Activated CD4-positive, alpha-beta T cell treated with anti-CD3 and anti-CD28 coated beads, Interleukin-2, amount 50 U/mL, for 24 hours (primary cell): Measurements from ENCODE around the gene SKP1.

Source experiments
- DNase-seq, 2 donors: peaks; one replicate each; pipeline ENCODE4 v3.0.0-alpha.2; 2020; ENCODE audit warnings: low read depth in 1 of 2, low spot score in 1 of 2

SKP1 gene

GRCh38 chr5:134130239-134130945, 46.4 kb downstream of the SKP1 start:
- DNase-seq, result no peak

DNA sequence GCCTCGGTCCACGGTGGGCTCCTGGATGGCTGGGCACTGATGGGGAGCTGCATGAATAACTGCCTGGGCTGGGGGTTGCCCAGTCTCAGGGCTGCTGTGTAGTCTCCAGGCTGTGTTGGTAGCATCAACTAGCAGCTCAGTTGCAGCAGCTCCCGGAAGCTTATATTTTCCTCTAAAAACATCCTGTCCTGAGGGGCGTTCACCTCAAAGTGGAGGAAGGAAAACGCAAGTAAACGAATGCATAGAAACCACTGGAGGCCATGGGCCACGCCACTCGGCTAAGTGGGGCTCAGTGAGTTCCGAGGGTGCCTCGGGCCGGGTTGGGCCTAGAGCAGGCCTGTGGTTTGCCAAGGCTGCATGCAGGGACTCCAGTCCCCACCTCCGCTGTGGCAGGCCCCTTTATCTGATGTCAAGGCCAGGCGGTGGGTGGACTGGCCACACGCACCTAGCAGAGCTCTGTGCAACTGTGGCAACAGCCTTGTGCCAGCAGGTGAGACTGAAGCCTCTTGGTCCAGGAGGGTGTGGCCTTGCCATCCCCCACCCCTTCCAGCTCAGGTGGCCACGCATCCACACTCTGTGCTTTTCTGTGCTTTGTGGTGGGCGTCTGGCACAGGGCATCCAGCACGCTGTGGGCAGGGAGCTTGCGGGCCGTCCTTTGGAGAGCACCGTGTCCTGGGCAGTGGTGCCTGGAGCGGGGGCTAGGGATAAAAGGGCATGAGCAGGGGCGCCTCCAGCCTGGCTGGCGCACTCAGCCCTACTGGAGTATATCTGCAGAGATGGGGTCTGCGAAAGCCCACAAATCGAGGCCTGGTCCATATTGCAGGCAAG, 47.1 kb downstream of the SKP1 start:
- DNase-seq, result no peak

GRCh38 chr5:134128648-134128995, 48.1 kb downstream of the SKP1 start:
- DNase-seq, result no peak

GRCh38 chr5:134127988-134128647, 48.6 kb downstream of the SKP1 start:
- no peak for DNase-seq

GRCh38 chr5:134127376-134127861, 49.3 kb downstream of the SKP1 start:
- no peak for DNase-seq

DNA sequence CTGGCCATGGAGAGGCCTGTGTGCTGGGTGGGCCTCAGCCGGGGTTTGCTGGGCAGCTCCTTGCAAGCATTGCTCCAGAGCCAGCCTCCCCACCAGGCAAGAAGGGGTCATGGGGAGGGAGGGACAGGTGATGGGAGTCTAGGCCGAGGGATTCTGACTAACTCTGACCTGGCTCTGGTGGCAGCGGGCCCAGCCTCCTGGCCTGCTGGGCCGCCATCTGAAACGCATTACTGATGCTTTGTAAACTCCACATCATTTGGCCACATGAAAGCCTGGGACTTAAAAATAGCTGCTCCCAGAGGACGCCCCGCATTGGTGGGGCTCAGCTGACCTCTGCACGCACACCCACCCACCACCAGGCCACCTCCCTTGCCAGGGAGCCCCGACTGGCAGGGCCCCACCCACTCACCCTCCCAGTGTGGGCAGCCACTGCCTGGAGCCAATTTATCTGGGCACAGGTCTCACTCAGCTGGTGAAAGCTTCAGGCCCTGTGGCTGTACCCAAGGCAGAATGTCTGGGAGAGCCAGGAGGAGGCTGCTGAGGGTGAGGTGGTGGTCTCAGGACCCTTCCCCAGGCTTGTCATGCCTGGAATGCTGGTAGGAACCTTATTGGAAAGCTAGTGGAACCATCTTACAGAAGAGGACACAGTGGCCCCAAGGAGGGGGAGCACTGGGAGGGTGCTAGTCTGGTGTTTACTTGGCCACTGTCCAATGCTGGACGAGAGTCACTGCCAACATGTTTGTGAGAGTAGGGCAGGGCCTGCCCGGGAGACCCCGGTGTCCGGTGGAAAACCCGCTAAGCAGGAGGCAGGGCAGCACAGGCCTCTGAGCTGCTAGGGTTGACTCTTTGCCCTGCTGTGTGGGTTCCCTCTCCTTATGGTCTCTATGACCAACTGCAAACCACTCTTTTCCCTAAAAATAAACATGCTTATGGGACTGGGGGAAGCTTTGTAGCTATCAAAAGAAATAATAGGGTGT, 51.4 kb downstream of the SKP1 start:
- DNase-seq, result no peak

DNA sequence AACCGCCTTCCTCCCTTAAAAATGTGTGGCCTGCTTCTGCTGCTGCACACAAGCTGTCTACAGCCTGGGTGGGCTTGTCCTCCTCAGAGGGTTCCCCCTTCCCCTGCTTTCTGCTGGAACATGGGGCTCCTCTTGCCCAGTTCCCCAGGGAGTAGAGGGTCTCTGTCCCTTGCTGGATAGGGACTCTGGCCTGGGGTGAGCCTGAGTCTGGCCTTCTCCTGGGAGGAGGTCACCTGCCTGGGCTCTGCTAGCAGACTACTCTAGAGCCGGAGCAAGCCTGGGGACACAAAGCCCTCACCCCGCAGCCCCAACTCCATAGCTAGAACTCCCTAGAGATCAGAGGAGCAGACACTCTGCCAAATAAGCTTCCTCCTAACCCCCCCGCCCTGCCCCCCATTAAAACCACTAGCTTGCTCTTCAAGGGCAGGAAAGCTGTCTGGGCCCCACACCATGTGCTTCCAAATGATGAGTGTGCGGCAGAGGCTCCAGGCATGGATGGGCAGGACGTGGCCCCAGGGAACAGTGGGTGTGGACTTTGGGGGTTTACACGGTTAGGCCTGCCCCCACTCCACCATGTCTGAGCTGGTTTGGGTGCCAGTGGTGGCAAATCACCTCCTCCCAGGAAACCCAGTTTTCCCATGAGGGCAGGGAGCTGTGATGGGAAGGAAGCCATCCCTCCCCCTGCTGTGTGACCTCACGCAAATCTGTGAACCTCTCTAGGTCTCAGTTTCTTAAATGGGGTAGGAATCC, 52.3 kb downstream of the SKP1 start:
- no peak for DNase-seq

DNA sequence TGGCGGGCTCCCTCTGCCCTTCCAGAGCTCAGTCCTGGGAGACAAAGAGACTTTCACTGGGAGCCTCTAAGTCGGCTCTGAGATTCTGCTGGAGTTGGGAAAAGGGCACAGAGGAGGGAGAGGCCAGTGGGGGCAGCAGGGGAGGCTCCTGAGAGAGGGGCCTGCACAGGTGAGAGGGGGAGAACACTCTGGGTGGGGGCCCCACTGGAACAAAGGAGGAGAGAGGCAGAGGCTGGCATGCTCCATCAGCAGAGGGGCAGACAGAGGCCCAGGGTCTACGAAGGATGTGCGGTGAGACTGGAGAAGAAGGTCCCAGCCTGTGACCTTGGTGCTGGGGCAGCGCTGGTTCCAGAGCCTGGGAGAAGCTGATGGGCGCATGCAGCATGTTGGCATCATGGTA, 53.4 kb downstream of the SKP1 start:
- DNase-seq, result no peak

DNA sequence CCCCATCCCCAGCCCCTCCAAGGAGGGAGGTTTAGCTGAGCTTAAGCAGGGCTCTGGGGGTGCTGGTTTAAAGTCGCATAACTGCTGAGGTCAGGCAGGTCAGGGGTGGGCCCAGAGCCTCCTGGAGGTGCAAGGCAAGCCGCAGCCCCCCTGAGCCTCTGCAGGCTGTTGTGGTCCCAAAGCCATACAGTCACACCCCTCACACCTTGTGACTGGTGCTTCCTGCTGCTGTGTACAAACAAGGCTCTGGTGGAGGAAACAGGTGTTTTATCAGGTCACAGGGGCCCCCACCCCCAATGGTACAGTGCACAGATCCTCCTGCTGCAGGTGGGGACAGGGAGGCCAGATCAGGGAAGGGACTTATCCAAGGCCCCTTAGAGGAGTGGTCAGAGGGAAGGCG, 54.2 kb downstream of the SKP1 start:
- no peak for DNase-seq

DNA sequence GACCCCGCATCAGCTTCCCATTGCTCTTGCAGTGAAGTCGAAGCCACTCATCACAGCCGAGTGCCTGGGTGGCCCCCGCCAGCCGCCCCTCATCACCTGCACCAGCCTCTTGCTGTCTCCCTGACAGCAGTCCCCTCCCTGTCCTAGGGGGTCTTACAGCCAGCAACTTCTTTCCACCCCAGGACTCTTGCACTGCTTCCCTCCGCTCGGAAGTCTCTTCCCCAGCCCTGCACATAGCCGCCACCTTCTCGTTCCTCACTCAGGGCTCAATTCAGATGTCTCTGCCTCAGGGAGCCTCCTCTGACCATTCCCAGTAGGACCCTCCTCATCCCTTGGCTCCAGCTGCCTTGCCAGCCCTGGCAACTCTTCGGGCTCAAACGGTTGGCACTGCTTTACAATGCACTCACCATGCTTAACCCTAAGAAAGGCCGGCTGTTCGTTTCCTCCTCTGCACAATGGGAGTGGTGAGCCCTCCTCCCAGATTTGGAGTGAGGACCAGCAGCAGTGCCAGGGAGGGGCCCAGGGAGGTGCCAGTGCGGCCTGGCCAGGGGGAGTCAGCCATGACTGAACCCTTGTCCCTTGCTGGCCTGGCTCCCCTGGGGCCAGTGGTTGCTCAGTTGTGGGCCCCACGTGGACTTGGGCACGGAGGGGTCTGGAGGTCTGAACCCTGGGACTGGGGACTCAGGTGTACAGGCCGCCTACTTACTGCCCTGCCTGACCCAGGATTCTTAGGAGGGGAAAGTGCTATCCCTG, 56.2 kb downstream of the SKP1 start:
- DNase-seq, result no peak

- DNase-seq, result no peak
Measured at GRCh38 chr5:134119720-134120119, 57.0 kb downstream of the SKP1 start.

DNA sequence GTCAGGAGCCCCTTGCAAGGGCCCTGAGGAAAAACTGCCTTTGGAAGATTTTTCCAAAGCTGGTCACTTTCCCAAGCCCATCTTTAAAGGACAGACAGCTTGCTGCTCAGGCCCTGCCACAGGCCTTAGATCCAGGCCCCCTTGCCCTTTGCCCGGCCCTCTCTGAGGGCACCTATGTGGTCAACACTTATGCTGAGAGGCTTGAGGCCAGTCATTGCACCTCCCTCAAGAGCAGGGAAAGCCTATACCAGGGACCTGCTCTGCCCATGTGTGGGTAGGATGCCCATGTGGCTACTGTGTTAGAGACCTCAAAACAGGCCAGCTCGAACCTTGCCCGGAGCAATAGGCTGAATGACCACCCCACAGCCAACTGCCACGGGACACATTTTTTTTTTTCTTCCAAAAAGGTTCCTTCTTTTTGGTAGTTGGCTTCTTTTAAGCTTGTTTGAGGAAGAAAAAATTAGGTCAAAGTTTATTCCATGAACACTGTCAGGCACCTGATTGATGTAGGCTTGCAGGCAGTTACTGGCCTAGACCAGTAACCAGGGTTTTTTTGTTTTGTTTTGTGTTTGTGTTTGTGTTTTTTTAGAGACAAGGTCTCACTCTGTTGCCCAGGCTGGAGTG, 58.4 kb downstream of the SKP1 start:
- no peak for DNase-seq

DNA sequence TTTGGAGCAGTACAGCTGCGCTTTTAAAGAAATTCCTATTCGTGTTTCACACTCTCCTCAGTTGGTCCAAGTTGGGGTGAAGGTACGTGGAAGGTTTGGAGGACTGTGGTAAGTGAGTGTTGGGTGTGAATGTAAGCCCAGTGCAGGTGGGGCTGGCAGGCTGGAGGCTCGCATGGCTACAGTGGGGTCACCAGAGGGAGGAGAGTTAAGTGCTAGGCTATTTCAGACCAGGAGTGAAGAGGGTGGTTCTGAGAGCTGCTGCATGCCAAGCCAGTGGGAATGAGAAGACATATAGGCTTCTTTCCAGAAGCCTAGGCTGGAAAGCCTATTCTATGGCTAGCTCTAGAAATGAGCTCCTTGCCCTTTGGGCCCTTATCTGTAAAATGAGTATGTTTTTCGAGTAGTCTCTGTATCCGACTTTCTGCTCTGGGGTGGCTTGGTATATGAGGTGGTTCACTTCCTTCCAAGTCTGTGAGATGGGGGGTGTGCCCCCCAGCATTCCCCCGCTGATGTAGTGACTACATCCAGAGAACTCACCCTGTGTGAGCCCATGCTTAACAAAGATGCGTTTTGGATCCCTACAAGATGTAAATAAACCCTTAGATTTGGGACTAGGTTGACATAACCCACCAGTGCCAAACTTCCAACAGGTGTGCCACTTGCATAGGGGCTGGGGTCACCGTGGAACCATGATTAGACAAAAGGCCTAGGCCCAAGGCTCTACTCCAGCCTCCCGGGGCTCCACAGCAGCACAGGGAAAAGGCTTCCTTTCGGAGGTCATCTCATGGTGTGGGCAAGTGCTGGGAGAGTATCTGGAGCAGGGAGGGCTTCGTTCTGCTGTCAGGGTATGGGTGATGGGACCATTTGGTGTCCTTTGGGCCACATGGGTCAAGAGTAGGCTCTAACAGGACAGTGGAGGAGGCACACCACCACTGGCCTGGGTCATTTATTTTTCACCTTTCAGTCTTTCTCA, 59.7 kb downstream of the SKP1 start:
- no peak for DNase-seq

GRCh38 chr5:134116286-134116685, 60.5 kb downstream of the SKP1 start:
- no peak for DNase-seq

GRCh38 chr5:134115806-134116175, 61.0 kb downstream of the SKP1 start:
- no peak for DNase-seq

DNA sequence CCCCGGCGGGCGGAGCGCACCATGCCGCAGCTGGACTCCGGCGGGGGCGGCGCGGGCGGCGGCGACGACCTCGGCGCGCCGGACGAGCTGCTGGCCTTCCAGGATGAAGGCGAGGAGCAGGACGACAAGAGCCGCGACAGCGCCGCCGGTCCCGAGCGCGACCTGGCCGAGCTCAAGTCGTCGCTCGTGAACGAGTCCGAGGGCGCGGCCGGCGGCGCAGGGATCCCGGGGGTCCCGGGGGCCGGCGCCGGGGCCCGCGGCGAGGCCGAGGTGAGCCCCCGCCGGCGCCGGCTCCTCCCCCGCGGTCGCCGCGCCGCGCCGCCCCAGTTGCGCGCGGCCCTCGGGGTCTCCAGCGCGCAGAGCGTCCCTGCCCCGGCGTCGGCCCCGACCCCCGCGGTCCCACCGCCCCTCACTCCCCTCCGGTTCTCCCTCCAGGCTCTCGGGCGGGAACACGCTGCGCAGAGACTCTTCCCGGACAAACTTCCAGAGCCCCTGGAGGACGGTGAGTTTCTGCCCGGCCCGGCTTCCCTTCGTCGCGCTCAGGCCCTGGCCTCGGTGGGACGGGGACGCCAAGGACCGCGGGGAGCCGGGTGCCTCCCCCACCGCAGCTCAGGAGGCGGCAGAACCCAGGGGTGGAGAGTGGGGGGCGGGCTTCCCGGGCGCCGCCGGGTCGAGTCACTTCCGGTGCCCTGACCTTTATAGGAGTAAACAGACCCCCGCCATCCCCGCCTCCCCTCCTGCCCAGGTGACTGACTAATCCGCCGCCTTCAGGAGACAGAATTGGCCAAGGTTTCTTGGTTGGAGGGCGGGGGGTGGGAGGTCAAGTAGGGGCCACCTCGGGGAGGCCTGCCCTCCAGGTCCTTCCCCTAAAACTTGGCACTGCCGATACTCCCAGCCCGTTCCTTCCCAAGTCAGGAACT, 61.6 kb downstream of the SKP1 start:
- DNase-seq, result no peak
